Loucy (cell line): ENCODE data around the gene CARS2.

Experiments used
- H2AFZ ChIP-seq: fragments of 200-600 bp; sonication (generic); 2 replicates; pipeline ENCODE4 v1.6.0; 2016; ENCODE audit warnings: antibody characterized with exemption, mild to moderate bottlenecking, low read length, moderate library complexity
- H3F3A ChIP-seq: fragments of 200-600 bp; 2 replicates; pipeline ENCODE4 v1.6.0; 2016; ENCODE audit warnings: antibody characterized with exemption, low read depth, mild to moderate bottlenecking
- H3K27me3 ChIP-seq: fragments of 200-600 bp; sonication (generic); 2 replicates; pipeline ENCODE4 v1.6.1; 2014; ENCODE audit warnings: low read length, mild to moderate bottlenecking; ENCODE audit not compliant: insufficient read depth, poor library complexity, severe bottlenecking
- H3K36me3 ChIP-seq: fragments of 200-600 bp; sonication (generic); 2 replicates; pipeline ENCODE4 v1.6.1; 2016; ENCODE audit warnings: low read length; ENCODE audit not compliant: insufficient read depth
- H3K4me1 ChIP-seq: fragments of 200-600 bp; sonication (generic); 2 replicates; pipeline ENCODE4 v1.5.1; 2014; ENCODE audit warnings: low read length, mild to moderate bottlenecking; ENCODE audit not compliant: insufficient read depth, poor library complexity, severe bottlenecking
- H3K4me2 ChIP-seq: fragments of 200-600 bp; sonication (generic); 2 replicates; pipeline ENCODE4 v1.6.0; 2014; ENCODE audit warnings: antibody characterized with exemption, low read length, low read depth, mild to moderate bottlenecking; ENCODE audit not compliant: poor library complexity, severe bottlenecking
- H3K4me3 ChIP-seq: fragments of 200-600 bp; sonication (generic); 2 replicates; pipeline ENCODE4 v1.5.1; 2014; ENCODE audit warnings: low read length, mild to moderate bottlenecking, mixed read lengths; ENCODE audit not compliant: poor library complexity, severe bottlenecking
- H3K79me2 ChIP-seq: fragments of 200-600 bp; sonication (generic); 2 replicates; pipeline ENCODE4 v1.6.1; 2014; ENCODE audit warnings: low read length; ENCODE audit not compliant: insufficient read depth
- H3K9ac ChIP-seq: fragments of 200-600 bp; sonication (generic); 2 replicates; pipeline ENCODE4 v1.6.0; 2014; ENCODE audit warnings: mild to moderate bottlenecking, low read depth, low read length, moderate library complexity; ENCODE audit not compliant: poor library complexity, severe bottlenecking
- H3K9me2 ChIP-seq: fragments of 200-600 bp; sonication (generic); replicated peaks from 2 replicates; pipeline ENCODE4 v1.6.1; 2016; ENCODE audit warnings: low read depth, low read length, mixed read lengths
- H3K9me3 ChIP-seq: fragments of 200-600 bp; sonication (generic); 2 replicates; pipeline ENCODE4 v1.6.1; 2014; ENCODE audit warnings: mild to moderate bottlenecking, antibody characterized with exemption, low read length, low read depth; ENCODE audit not compliant: insufficient read depth
- H4K20me1 ChIP-seq: fragments of 200-600 bp; sonication (generic); 2 replicates; pipeline ENCODE4 v1.6.0; 2014; ENCODE audit warnings: antibody characterized with exemption, low read length, mild to moderate bottlenecking; ENCODE audit not compliant: insufficient read depth, poor library complexity, severe bottlenecking
- CTCF ChIP-seq: fragments of 200-600 bp; sonication (generic); conservative IDR thresholded peaks from 2 replicates; pipeline ENCODE4 v1.5.1; 2014; ENCODE audit warnings: mild to moderate bottlenecking, antibody characterized with exemption, low read length
- EZH2phosphoT487 ChIP-seq: fragments of 200-600 bp; IDR thresholded peaks from 2 replicates; pipeline ENCODE4 v1.6.1; 2018; ENCODE audit warnings: antibody characterized with exemption, mild to moderate bottlenecking, moderate library complexity, borderline replicate concordance

The CARS2 gene

GRCh38 chr13:110593430-110594130 lies 112.3 kb downstream of the CARS2 start:
- no peaks in the 10 kb centered on the region for H3K27me3 ChIP-seq
- H3K4me3 ChIP-seq, result no peak overlapping the region
- TF ChIP-seq EZH2phosphoT487, result no peak
- peak; percentile 77 for TF ChIP-seq CTCF
- H3K9me3 ChIP-seq, result no peaks in the 10 kb centered on the region
- no peak overlapping the region for H3K9ac ChIP-seq
- no peaks in the 10 kb centered on the region for H3K36me3 ChIP-seq
- H3K4me2 ChIP-seq, result no peak overlapping the region
- H3K79me2 ChIP-seq, result no peaks in the 10 kb centered on the region
- H3K9me2 ChIP-seq, result no peaks in the 10 kb centered on the region
- no peaks in the 10 kb centered on the region for H3K4me1 ChIP-seq
- no peak overlapping the region for H2AFZ ChIP-seq
- no peaks in the 10 kb centered on the region for H4K20me1 ChIP-seq
- no peaks in the 10 kb centered on the region for H3F3A ChIP-seq

DNA sequence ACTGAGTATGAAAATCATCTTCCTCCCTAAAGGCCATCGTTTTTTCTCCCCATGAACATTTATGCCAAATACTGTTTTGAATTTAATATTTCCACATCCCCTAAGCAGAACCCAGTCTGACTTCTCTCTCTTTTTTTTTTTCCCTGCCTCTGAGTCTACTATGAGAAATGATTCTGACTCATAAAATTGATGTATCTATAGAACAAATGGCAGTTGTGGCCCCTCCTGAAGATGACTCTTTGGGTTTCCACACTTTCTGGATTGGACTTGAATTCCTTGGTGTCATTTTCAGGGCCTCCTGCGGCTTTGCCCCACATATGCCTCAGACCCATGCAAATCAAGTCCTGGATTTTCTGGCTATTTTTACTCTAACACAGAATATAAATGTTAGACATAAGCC lies 113.3 kb downstream of the CARS2 start:
- Histone ChIP-seq H3K4me3 (no peak overlapping the region), H3K4me2 (no peak overlapping the region), H3K79me2 (no peaks in the 10 kb centered on the region), H3K9ac (no peak overlapping the region), H3K9me3 (no peaks in the 10 kb centered on the region), H4K20me1 (no peaks in the 10 kb centered on the region), H3F3A (no peaks in the 10 kb centered on the region), H2AFZ (no peak overlapping the region), H3K4me1 (no peaks in the 10 kb centered on the region), H3K36me3 (no peaks in the 10 kb centered on the region), H3K9me2 (no peaks in the 10 kb centered on the region), H3K27me3 (no peaks in the 10 kb centered on the region)
- TF ChIP-seq EZH2phosphoT487, result no peak
- TF ChIP-seq CTCF, result no peak
